H9 (cell line): ENCODE results near the gene MYB. TPM values are rescaled to one million over a fixed set of nuclear protein-coding genes. Genes with fewer than 3 reads are reported as not detected.

Experiments
- DNase-seq: peaks from one replicate; pipeline ENCODE4 v3.0.0-alpha.2; 2017
- H2AFZ ChIP-seq: one replicate; pipeline ENCODE4 v1.6.1; 2013; ENCODE audit warnings: mild to moderate bottlenecking, low read length, control low read depth, moderate library complexity
- H2AK5ac ChIP-seq: 2 replicates; pipeline ENCODE4 v1.6.1; 2013; ENCODE audit warnings: low read length, control low read depth, mixed read lengths; ENCODE audit not compliant: insufficient read length
- H2BK120ac ChIP-seq: one replicate; pipeline ENCODE4 v1.6.1; 2013; ENCODE audit warnings: low read depth, mild to moderate bottlenecking, low read length, control low read depth, inconsistent platforms; ENCODE audit not compliant: poor library complexity, severe bottlenecking
- H2BK12ac ChIP-seq: 2 replicates; pipeline ENCODE4 v1.6.1; 2013; ENCODE audit warnings: low read length, control low read depth, mixed read lengths, low read depth; ENCODE audit not compliant: insufficient read length
- H2BK15ac ChIP-seq: 2 replicates; pipeline ENCODE4 v1.6.1; 2013; ENCODE audit warnings: low read depth, low read length, control low read depth
- H2BK20ac ChIP-seq: one replicate; pipeline ENCODE4 v1.6.1; 2013; ENCODE audit warnings: low read depth, mild to moderate bottlenecking, low read length, control low read depth, inconsistent platforms; ENCODE audit not compliant: poor library complexity, severe bottlenecking
- H2BK5ac ChIP-seq: 2 replicates; pipeline ENCODE4 v1.6.1; 2013; ENCODE audit warnings: low read length, control low read depth, mixed read lengths; ENCODE audit not compliant: insufficient read length
- H3K14ac ChIP-seq: 2 replicates; pipeline ENCODE4 v1.6.1; 2013; ENCODE audit warnings: low read length, control low read depth; ENCODE audit not compliant: insufficient read depth
- H3K18ac ChIP-seq: 2 replicates; pipeline ENCODE4 v1.6.1; 2013; ENCODE audit warnings: low read depth, mild to moderate bottlenecking, mixed read lengths, low read length, control low read depth; ENCODE audit not compliant: insufficient read length
- H3K23ac ChIP-seq: 2 replicates; pipeline ENCODE4 v1.6.1; 2013; ENCODE audit warnings: low read length, control low read depth, mixed read lengths, low read depth; ENCODE audit not compliant: insufficient read length
- H3K23me2 ChIP-seq: 2 replicates; pipeline ENCODE4 v1.6.1; 2013; ENCODE audit warnings: low read depth, mild to moderate bottlenecking, mixed read lengths, low read length, control low read depth; ENCODE audit not compliant: insufficient read length, poor library complexity, severe bottlenecking
- H3K27ac ChIP-seq: 2 replicates; pipeline ENCODE4 v1.5.1; 2013; ENCODE audit warnings: low read length, control low read depth, mixed read lengths, low read depth; ENCODE audit not compliant: insufficient read length
- H3K27me3 ChIP-seq: 2 replicates; pipeline ENCODE4 v1.6.1; 2013; ENCODE audit warnings: low read length, control low read depth, inconsistent platforms; ENCODE audit not compliant: insufficient read depth
- H3K4ac ChIP-seq: 2 replicates; pipeline ENCODE4 v1.6.1; 2013; ENCODE audit warnings: low read depth, mild to moderate bottlenecking, control low read depth, inconsistent platforms, low read length, moderate library complexity
- H3K4me1 ChIP-seq: 2 replicates; pipeline ENCODE4 v1.6.1; 2013; ENCODE audit warnings: low read length, control low read depth, inconsistent platforms; ENCODE audit not compliant: insufficient read depth
- H3K4me2 ChIP-seq: 2 replicates; pipeline ENCODE4 v1.6.1; 2013; ENCODE audit warnings: low read length, control low read depth, mixed read lengths; ENCODE audit not compliant: insufficient read length, insufficient read depth
- H3K56ac ChIP-seq: 2 replicates; pipeline ENCODE4 v1.6.1; 2013; ENCODE audit warnings: low read depth, mild to moderate bottlenecking, mixed read lengths, low read length, control low read depth; ENCODE audit not compliant: insufficient read length
- H3K79me1 ChIP-seq: 2 replicates; pipeline ENCODE4 v1.6.1; 2013; ENCODE audit warnings: low read depth, mild to moderate bottlenecking, moderate library complexity, low read length, control low read depth, inconsistent platforms; ENCODE audit not compliant: insufficient read depth, poor library complexity, severe bottlenecking
- H3K79me2 ChIP-seq: 2 replicates; pipeline ENCODE4 v1.6.1; 2013; ENCODE audit warnings: low read length, control low read depth, inconsistent platforms; ENCODE audit not compliant: insufficient read depth
- H3K9ac ChIP-seq: 2 replicates; pipeline ENCODE4 v1.6.1; 2013; ENCODE audit warnings: low read length, control low read depth, mixed read lengths; ENCODE audit not compliant: insufficient read length; ENCODE audit errors: extremely low read depth
- H3K9me3 ChIP-seq: one replicate; pipeline ENCODE4 v1.6.1; 2013; ENCODE audit warnings: low read depth, low read length, inconsistent platforms; ENCODE audit not compliant: control insufficient read depth
- H3T11ph ChIP-seq: one replicate; pipeline ENCODE4 v1.6.1; 2013; ENCODE audit warnings: mild to moderate bottlenecking, low read length, control low read depth, inconsistent platforms
- H4K20me1 ChIP-seq: one replicate; pipeline ENCODE4 v1.6.1; 2013; ENCODE audit not compliant: control insufficient read depth, insufficient read length, insufficient read depth
- H4K5ac ChIP-seq: 2 replicates; pipeline ENCODE4 v1.6.1; 2013; ENCODE audit warnings: low read depth, mild to moderate bottlenecking, mixed read lengths, low read length, control low read depth; ENCODE audit not compliant: insufficient read length
- H4K8ac ChIP-seq: replicated peaks from 2 replicates; pipeline ENCODE4 v1.6.1; 2013; ENCODE audit warnings: low read length, control low read depth, mixed read lengths, low read depth; ENCODE audit not compliant: insufficient read length
- H4K91ac ChIP-seq: 2 replicates; pipeline ENCODE4 v1.6.1; 2013; ENCODE audit warnings: low read depth, mild to moderate bottlenecking, moderate library complexity, mixed read lengths, low read length, control low read depth; ENCODE audit not compliant: insufficient read length
- H3K27ac Mint-ChIP-seq, 3 experiments: 2 replicates in 2 of 3; 3 replicates in 1 of 3; pipeline ENCODE4 v1.8.0; 2020 to 2021; ENCODE audit warnings: mixed read lengths in 3 of 3, mild to moderate bottlenecking in 1 of 3, moderate library complexity in 1 of 3
- H3K27me3 Mint-ChIP-seq: 2 replicates; pipeline ENCODE4 v1.8.0; 2021; ENCODE audit warnings: low read depth, mild to moderate bottlenecking, moderate library complexity, mixed read lengths
- H3K36me3 Mint-ChIP-seq, 3 experiments: 2 replicates in 2 of 3; 3 replicates in 1 of 3; pipeline ENCODE4 v1.8.0; 2020 to 2021; ENCODE audit warnings: low read depth in 3 of 3, mixed read lengths in 3 of 3; ENCODE audit not compliant: insufficient read depth in 1 of 3
- H3K4me1 Mint-ChIP-seq, 2 experiments: 2 replicates each; pipeline ENCODE4 v1.8.0; 2020; ENCODE audit warnings: mixed read lengths in 2 of 2
- H3K4me3 Mint-ChIP-seq, 2 experiments: 2 replicates in 1 of 2; 3 replicates in 1 of 2; pipeline ENCODE4 v1.8.0; 2020 to 2021; ENCODE audit warnings: mild to moderate bottlenecking in 2 of 2, mixed read lengths in 2 of 2, moderate library complexity in 1 of 2
- H3K9me3 Mint-ChIP-seq, 2 experiments: 2 replicates in 1 of 2; 3 replicates in 1 of 2; pipeline ENCODE4 v1.8.0; 2020; ENCODE audit warnings: mild to moderate bottlenecking in 2 of 2, mixed read lengths in 2 of 2, moderate library complexity in 1 of 2
- WGBS: extraction: QIAGEN DNeasy Blood & Tissue Kit; methylation state at CpG from one replicate; pipeline ENCODE4 v1.1.7; 2013; ENCODE audit warnings: missing lambda C conversion rate, low lambda C conversion rate, mixed read lengths; ENCODE audit not compliant: insufficient read length; ENCODE audit errors: extremely low coverage; 5-methylcytosine and 5-hydroxymethylcytosine counted together
- total RNA-seq: library from RNA; stranded (reverse); gene quantifications from 2 replicates; pipeline ENCODE4 v1.2.1, GENCODE V29; 2021
- TF ChIP-seq, protein P1 (sequence below): fragments of 200-600 bp; sonication (generic); conservative IDR thresholded peaks from 3 replicates; pipeline ENCODE4 v1.8.0; 2021; ENCODE audit warnings: antibody characterized with exemption, mild to moderate bottlenecking

The MYB gene
- total RNA-seq, 1 experiment from 2014 or later, result 5.8 TPM

- Histone ChIP-seq H4K91ac (no peak overlapping the region), H4K20me1 (no peaks in the 10 kb centered on the region), H2BK12ac (no peak overlapping the region), H3K56ac (no peak overlapping the region), H2BK5ac (no peak overlapping the region), H3K23ac (no peak overlapping the region), H3K4me1 (no peaks in the 10 kb centered on the region), H3T11ph (no peak overlapping the region), H3K4me2 (no peak overlapping the region), H4K8ac (no peak overlapping the region), H4K5ac (no peak overlapping the region), H3K23me2 (no peaks in the 10 kb centered on the region), H3K79me2 (no peaks in the 10 kb centered on the region), H3K27ac (no peak overlapping the region), H3K27me3 (no peaks in the 10 kb centered on the region), H2BK20ac (no peak overlapping the region), H3K9me3 (no peaks in the 10 kb centered on the region), H3K18ac (no peak overlapping the region), H3K4ac (no peak overlapping the region), H3K14ac (no peak overlapping the region), H3K9ac (no peak overlapping the region), H3K79me1 (no peaks in the 10 kb centered on the region), H2AFZ (no peak overlapping the region), H2BK15ac (no peak overlapping the region), H2AK5ac (no peak overlapping the region), H2BK120ac (no peak overlapping the region)
- H3K4me3 Mint-ChIP-seq, result no peak overlapping the region
- DNase-seq, result no peak
- H3K4me1 Mint-ChIP-seq, result peaks cover 0 to 2% of the 10 kb centered on the region in 2 experiments; a peak in 1 of 4 replicates
- no peak overlapping the region for H3K27ac Mint-ChIP-seq
- TF ChIP-seq, protein P1, sequence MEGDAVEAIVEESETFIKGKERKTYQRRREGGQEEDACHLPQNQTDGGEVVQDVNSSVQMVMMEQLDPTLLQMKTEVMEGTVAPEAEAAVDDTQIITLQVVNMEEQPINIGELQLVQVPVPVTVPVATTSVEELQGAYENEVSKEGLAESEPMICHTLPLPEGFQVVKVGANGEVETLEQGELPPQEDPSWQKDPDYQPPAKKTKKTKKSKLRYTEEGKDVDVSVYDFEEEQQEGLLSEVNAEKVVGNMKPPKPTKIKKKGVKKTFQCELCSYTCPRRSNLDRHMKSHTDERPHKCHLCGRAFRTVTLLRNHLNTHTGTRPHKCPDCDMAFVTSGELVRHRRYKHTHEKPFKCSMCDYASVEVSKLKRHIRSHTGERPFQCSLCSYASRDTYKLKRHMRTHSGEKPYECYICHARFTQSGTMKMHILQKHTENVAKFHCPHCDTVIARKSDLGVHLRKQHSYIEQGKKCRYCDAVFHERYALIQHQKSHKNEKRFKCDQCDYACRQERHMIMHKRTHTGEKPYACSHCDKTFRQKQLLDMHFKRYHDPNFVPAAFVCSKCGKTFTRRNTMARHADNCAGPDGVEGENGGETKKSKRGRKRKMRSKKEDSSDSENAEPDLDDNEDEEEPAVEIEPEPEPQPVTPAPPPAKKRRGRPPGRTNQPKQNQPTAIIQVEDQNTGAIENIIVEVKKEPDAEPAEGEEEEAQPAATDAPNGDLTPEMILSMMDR, result no peak
- H3K9me3 Mint-ChIP-seq, result no peaks in the 10 kb centered on the region
- WGBS, result no CpG with 5 or more reads among the region's 1 CpG
- H3K27me3 Mint-ChIP-seq, result no peaks in the 10 kb centered on the region
- H3K36me3 Mint-ChIP-seq, result peaks cover 5 to 63% (median 54%) of the 10 kb centered on the region in 3 experiments; a peak in 6 of 7 replicates
These were observed 8.2 kb downstream of the MYB start for GRCh38 chr6:135189344-135189743.
